Measurements from ENCODE around the gene VPS35.

DNA sequence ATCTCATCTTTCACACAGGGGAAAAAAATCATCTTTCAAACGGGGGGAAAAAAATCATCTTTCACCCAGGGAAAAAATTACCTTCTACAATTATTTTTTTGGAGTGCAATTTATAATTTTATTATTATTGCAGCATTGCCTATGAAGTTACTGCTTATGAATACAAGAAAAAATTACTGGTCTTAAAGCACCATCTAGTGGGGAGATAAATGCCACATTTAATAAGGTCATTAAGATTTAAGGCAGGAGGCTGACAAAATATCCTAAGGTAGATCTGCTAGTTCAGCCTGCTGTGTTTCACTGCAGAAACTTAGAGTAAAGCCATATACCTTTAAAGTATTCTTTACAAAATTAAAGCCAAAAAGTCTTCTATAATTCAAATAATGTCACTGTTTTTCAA lies 81.4 kb downstream of the VPS35 start:
- TF ChIP-seq ZNF792 (tag by site-specific recombination; IDR thresholded peaks at IDR 0.05), result no peak
- TF ChIP-seq, protein P1, sequence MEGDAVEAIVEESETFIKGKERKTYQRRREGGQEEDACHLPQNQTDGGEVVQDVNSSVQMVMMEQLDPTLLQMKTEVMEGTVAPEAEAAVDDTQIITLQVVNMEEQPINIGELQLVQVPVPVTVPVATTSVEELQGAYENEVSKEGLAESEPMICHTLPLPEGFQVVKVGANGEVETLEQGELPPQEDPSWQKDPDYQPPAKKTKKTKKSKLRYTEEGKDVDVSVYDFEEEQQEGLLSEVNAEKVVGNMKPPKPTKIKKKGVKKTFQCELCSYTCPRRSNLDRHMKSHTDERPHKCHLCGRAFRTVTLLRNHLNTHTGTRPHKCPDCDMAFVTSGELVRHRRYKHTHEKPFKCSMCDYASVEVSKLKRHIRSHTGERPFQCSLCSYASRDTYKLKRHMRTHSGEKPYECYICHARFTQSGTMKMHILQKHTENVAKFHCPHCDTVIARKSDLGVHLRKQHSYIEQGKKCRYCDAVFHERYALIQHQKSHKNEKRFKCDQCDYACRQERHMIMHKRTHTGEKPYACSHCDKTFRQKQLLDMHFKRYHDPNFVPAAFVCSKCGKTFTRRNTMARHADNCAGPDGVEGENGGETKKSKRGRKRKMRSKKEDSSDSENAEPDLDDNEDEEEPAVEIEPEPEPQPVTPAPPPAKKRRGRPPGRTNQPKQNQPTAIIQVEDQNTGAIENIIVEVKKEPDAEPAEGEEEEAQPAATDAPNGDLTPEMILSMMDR (tag by site-specific recombination; IDR thresholded peaks at IDR 0.05), result no peak
- TF ChIP-seq ZNF274 (IDR thresholded peaks at IDR 0.05; ENCODE audit: low read length), result no peak
- no peak for TF ChIP-seq ZNF274 (tag by site-specific recombination; IDR thresholded peaks at IDR 0.05; ENCODE audit: borderline replicate concordance)
- no peak for TF ChIP-seq ZNF791 (tag by site-specific recombination; IDR thresholded peaks at IDR 0.05)
